Esophagus squamous epithelium (tissue), 5 donors: Measurements from ENCODE around the gene CHRNB1. TPM values are rescaled to one million over a fixed set of nuclear protein-coding genes. Genes with fewer than 3 reads are reported as not detected.

Experiments
- DNase-seq: peaks from one replicate; lab custom pipeline; 2025; lab: John Stamatoyannopoulos, UW
- H3K27ac ChIP-seq, 4 donors: fragments of 200-600 bp; sonication (generic); one replicate each; pipeline ENCODE4 v1.5.1; 2016 to 2019; ENCODE audit warnings: mild to moderate bottlenecking in 1 of 4
- H3K27me3 ChIP-seq, 4 donors: fragments of 200-600 bp; sonication (generic); 1 replicate in 3 of 4; 2 replicates in 1 of 4; pipeline versions ENCODE4 v1.5.1 to v1.6.0; 2017 to 2021; ENCODE audit warnings: antibody characterized with exemption in 1 of 4
- H3K36me3 ChIP-seq, 3 donors: fragments of 200-600 bp; sonication (generic); one replicate each; pipeline ENCODE4 v1.5.1; 2016 to 2019
- H3K4me1 ChIP-seq, 3 donors: fragments of 200-600 bp; sonication (generic); one replicate each; pipeline ENCODE4 v1.5.1; 2017 to 2019
- H3K4me3 ChIP-seq, 4 donors: fragments of 200-600 bp; sonication (generic); 1 replicate in 3 of 4; 2 replicates in 1 of 4; pipeline ENCODE4 v1.5.1; 2016 to 2019; ENCODE audit warnings: mild to moderate bottlenecking in 2 of 4, moderate library complexity in 1 of 4
- H3K9me3 ChIP-seq, 3 donors: fragments of 200-600 bp; sonication (generic); one replicate each; pipeline ENCODE4 v1.5.1; 2016 to 2019
- CTCF ChIP-seq, 6 experiments: fragments of 450-650 bp in 4 of 6; fragments of 200-600 bp in 2 of 6; sonication (generic) in 2 of 6; IDR thresholded peaks; one replicate each; pipeline ENCODE4 v1.5.1; 2016 to 2019; ENCODE audit warnings: antibody characterized with exemption in 6 of 6, mild to moderate bottlenecking in 4 of 6, moderate library complexity in 4 of 6
- POLR2A ChIP-seq, 4 donors: fragments of 450-650 bp; IDR thresholded peaks; one replicate each; pipeline ENCODE4 v1.6.1; 2017; ENCODE audit warnings: antibody characterized with exemption in 4 of 4, mild to moderate bottlenecking in 4 of 4, moderate library complexity in 3 of 4
- WGBS, 2 donors: methylation state at CpG; one replicate each; pipeline ENCODE4 v1.1.5; 2018; 5-methylcytosine and 5-hydroxymethylcytosine counted together
- intact Hi-C: fragments of 100-400 bp; cut with DNase I; formaldehyde crosslinking; loops from one replicate; pipeline ENCODE4 v1.15.0; 2022
- total RNA-seq, 4 donors: library from RNA; depleted of rRNA; stranded (reverse); fragments of >200 nt; gene quantifications; one replicate each; pipeline ENCODE4 v1.1.0, GENCODE V29; 2016
- donor health status: DM: yes; HTN: yes; CAD: no.

Gene CHRNB1
- total RNA-seq, 4 donors from 2014 or later: 2.4 to 7.2 (median 4.6) TPM

DNA sequence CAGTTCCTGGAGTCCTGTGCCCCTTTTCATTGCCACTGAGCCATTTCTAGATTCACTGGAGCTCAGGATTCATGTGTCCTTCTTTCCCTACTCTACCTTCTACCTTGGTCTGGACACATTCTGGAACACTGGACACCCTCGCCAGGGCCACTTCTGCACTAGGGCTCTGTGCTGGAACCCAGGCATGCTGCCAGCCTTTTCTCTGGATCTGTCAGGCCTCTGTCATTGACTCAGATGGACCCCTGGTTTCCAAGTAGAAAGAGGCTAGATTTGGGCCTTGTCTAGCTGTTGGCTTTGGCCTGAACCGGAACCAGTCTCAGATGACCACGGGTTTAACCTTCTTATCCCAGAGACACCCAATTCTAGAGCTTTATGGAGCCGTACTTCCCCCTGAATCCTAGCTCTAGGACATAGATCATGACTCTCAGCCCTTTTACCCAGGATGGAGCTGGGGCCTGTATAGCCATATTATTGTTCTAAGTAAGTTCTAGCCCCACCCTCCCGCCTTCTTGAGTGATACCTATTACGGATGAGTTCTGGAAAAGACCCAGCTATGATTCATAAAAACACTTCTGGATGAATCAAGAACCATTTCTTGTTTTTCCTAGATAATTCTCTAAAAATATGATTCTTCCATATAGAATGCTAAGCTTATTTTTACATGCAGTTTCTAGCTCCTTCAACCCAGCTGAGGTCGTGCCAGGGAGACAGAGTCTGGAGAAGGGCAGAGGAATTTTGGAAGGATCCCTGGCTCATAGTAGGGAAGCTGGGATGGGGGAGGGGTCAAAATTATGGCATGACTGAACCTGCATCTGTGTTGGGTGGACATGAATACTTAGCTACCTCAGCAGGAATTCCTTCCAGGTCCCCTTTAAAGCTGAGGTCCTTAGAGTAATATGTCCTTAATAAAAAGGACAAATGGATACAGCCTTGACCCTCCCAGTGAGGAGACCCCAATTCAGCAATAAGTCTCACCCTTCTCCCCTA is 1.1 kb upstream of the CHRNB1 start:
- no peaks in the 10 kb centered on the region for H3K36me3 ChIP-seq
- no peak for DNase-seq
- H3K4me3 ChIP-seq: no peak overlapping the region
- H3K27me3 ChIP-seq: peaks cover 0 to 68% (median 8%) of the 10 kb centered on the region in 4 donors
- no peak for TF ChIP-seq CTCF (IDR thresholded peaks at IDR 0.05)
- no peak for TF ChIP-seq POLR2A (IDR thresholded peaks at IDR 0.05)
- no peaks in the 10 kb centered on the region for H3K9me3 ChIP-seq
- intact Hi-C loops: loop anchor here (5.0 kb wide), 1 partner anchor 34 kb away; the partner anchor contains the start of gene ZBTB4
- peak overlapping the region; percentile 39 to 80 (median 57) for H3K27ac ChIP-seq
- WGBS, 2 donors: 54 to 76% methylated on average over 7 of the region's 7 CpGs
- peaks cover 35 to 66% (median 45%) of the 10 kb centered on the region in 3 donors for H3K4me1 ChIP-seq

DNA sequence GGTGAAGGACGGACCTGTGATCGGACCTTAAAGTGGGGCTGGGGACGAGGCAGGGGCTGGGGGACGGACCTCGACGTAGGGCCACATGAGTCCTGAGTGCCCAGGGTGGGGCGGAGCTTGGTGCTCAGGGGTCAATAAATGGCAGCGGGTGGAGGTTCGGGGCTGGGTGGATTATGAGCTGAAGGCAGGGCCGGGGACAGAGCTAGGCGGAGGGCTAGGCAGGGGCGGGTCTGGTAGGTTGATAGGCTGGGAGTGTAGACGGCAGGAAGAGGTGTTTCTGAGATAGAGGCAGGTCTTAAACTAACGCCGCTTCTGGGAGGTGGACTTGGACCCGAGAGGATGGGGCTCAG is 733 bp downstream of the CHRNB1 start:
- 15 to 22% methylated on average over 16 of the region's 16 CpGs for WGBS, 2 donors
- no peaks in the 10 kb centered on the region for H3K9me3 ChIP-seq
- no peak for DNase-seq
- peaks cover 0 to 55% (median 3%) of the 10 kb centered on the region in 4 donors for H3K27me3 ChIP-seq
- TF ChIP-seq CTCF (IDR thresholded peaks at IDR 0.05) (no peak), POLR2A (IDR thresholded peaks at IDR 0.05) (no peak)
- H3K27ac ChIP-seq: peak overlapping the region in 3 of 4 donors; percentile 38 to 80 (median 67)
- H3K4me3 ChIP-seq: peak overlapping the region; percentile 11 to 64 (median 42)
- H3K36me3 ChIP-seq: no peaks in the 10 kb centered on the region
- intact Hi-C loops: no loop called here
- H3K4me1 ChIP-seq: peaks cover 22 to 55% (median 29%) of the 10 kb centered on the region in 3 donors

DNA sequence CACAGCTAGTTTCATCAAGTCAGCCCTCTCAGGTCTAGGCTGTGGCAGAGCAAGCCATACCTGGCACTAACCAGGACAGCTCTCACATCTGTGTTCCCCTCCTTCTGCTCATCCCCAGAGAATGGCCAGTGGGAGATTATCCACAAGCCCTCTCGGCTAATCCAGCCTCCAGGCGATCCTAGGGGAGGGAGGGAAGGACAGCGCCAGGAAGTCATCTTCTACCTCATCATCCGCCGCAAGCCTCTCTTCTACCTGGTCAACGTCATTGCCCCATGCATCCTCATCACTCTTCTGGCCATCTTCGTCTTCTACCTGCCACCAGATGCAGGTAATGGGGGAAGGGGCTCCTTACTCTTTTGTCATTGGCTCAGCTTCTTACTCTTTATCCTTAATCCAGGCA is 3.6 kb downstream of the CHRNB1 start:
- H3K9me3 ChIP-seq: no peaks in the 10 kb centered on the region
- no peaks in the 10 kb centered on the region for H3K36me3 ChIP-seq
- H3K27me3 ChIP-seq: peaks cover 0 to 50% (median 3%) of the 10 kb centered on the region in 4 donors
- WGBS, 2 donors: 84 to 92% methylated on average over 7 of the region's 7 CpGs
- intact Hi-C loops: no loop called here
- TF ChIP-seq CTCF (IDR thresholded peaks at IDR 0.05): no peak
- no peak for TF ChIP-seq POLR2A (IDR thresholded peaks at IDR 0.05)
- no peak overlapping the region for H3K27ac ChIP-seq
- no peak overlapping the region for H3K4me3 ChIP-seq
- H3K4me1 ChIP-seq: peaks cover 22 to 56% (median 28%) of the 10 kb centered on the region in 3 donors
- no peak for DNase-seq

DNA sequence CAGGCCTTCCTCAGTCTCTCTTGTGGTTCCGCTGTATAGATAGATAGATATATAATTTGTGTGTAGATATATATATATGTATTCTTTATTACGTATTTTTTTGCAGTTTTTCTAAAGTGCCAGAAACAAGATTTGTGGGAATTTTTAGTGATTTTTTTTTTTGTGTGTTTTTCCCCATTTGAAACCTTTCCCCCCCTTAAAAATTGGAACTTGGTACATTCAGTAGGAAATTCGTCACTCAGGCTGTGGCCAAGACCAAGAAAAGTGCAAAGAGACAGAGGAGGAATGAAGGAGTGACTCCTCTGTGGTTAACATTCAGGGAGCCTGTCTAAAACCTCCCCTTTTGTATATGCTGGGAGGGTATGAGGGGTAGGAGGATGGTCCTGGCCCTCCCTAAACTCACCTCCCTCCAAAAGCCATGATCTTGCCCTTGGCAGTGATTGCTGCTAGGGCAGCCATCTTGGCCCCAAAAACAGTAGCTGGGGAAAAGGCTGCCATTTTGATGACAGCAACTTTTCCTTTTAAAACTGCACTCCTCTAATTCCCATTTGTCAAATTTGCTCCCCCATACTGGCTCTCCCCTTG is 15.2 kb downstream of the CHRNB1 start:
- Histone ChIP-seq H3K4me1 (peaks cover 7 to 53% (median 10%) of the 10 kb centered on the region in 3 donors), H3K27me3 (no peaks in the 10 kb centered on the region), H3K36me3 (peaks cover 5 to 31% (median 10%) of the 10 kb centered on the region in 3 donors), H3K4me3 (no peak overlapping the region), H3K9me3 (no peaks in the 10 kb centered on the region), H3K27ac (no peak overlapping the region)
- 60 to 70% methylated on average over 3 of the region's 3 CpGs for WGBS, 2 donors
- intact Hi-C loops: no loop called here
- TF ChIP-seq CTCF (IDR thresholded peaks at IDR 0.05) (no peak), POLR2A (IDR thresholded peaks at IDR 0.05) (no peak)
- DNase-seq: no peak
